Trophoblast cell (in vitro differentiated cells and primary cell): ENCODE data around the gene IGLL1.

Experiments used
- DNase-seq, 2 donors: peaks; one replicate each; pipeline ENCODE4 v3.0.0-alpha.2; 2016
- H2AFZ ChIP-seq: 2 replicates; pipeline ENCODE4 v1.6.1; 2013; ENCODE audit warnings: low read length, moderate library complexity, mild to moderate bottlenecking; ENCODE audit not compliant: insufficient read depth, poor library complexity
- H2AK5ac ChIP-seq: 2 replicates; pipeline ENCODE4 v1.6.1; 2013; ENCODE audit warnings: mild to moderate bottlenecking, low read length
- H2BK120ac ChIP-seq: 2 replicates; pipeline ENCODE4 v1.6.1; 2013; ENCODE audit warnings: low read length, mild to moderate bottlenecking, moderate library complexity; ENCODE audit not compliant: insufficient read depth, poor library complexity
- H2BK12ac ChIP-seq: 2 replicates; pipeline ENCODE4 v1.6.1; 2013; ENCODE audit warnings: mild to moderate bottlenecking, low read length, moderate library complexity
- H2BK5ac ChIP-seq: 2 replicates; pipeline ENCODE4 v1.6.1; 2013; ENCODE audit warnings: low read length, low read depth, moderate library complexity, mild to moderate bottlenecking; ENCODE audit not compliant: poor library complexity
- H3K14ac ChIP-seq: 2 replicates; pipeline ENCODE4 v1.6.1; 2013; ENCODE audit warnings: mild to moderate bottlenecking, low read length
- H3K18ac ChIP-seq: 2 replicates; pipeline ENCODE4 v1.6.1; 2013; ENCODE audit warnings: mild to moderate bottlenecking, low read length
- H3K23ac ChIP-seq: 2 replicates; pipeline ENCODE4 v1.6.1; 2013; ENCODE audit warnings: low read length
- H3K27ac ChIP-seq: 2 replicates; pipeline ENCODE4 v1.5.1; 2013; ENCODE audit warnings: low read depth, mild to moderate bottlenecking, inconsistent platforms, low read length, moderate library complexity
- H3K27me3 ChIP-seq: 2 replicates; pipeline ENCODE4 v1.6.1; 2013; ENCODE audit warnings: inconsistent platforms, mild to moderate bottlenecking, low read length, moderate library complexity; ENCODE audit not compliant: insufficient read depth
- H3K36me3 ChIP-seq, 2 experiments: 1 replicate in 1 of 2; 2 replicates in 1 of 2; pipeline ENCODE4 v1.6.1; 2013; ENCODE audit warnings: low read length in 2 of 2, mild to moderate bottlenecking in 2 of 2, moderate library complexity in 1 of 2; ENCODE audit not compliant: insufficient read depth in 2 of 2, control insufficient read depth in 1 of 2
- H3K4ac ChIP-seq: 2 replicates; pipeline ENCODE4 v1.6.1; 2013; ENCODE audit warnings: low read depth, mild to moderate bottlenecking, low read length, moderate library complexity
- H3K4me1 ChIP-seq, 2 experiments: 1 replicate in 1 of 2; 2 replicates in 1 of 2; pipeline ENCODE4 v1.6.1; 2013; ENCODE audit warnings: low read length in 2 of 2, mild to moderate bottlenecking in 2 of 2, moderate library complexity in 1 of 2; ENCODE audit not compliant: insufficient read depth in 2 of 2, control insufficient read depth in 1 of 2
- H3K4me2 ChIP-seq: 2 replicates; pipeline ENCODE4 v1.6.1; 2013; ENCODE audit warnings: inconsistent platforms, mild to moderate bottlenecking, low read length, moderate library complexity
- H3K4me3 ChIP-seq: 2 replicates; pipeline ENCODE4 v1.5.1; 2013; ENCODE audit warnings: mild to moderate bottlenecking, low read depth, low read length, inconsistent platforms
- H3K79me1 ChIP-seq: one replicate; pipeline ENCODE4 v1.6.1; 2013; ENCODE audit warnings: low read length
- H3K79me2 ChIP-seq: 2 replicates; pipeline ENCODE4 v1.6.1; 2013; ENCODE audit warnings: low read length, mild to moderate bottlenecking; ENCODE audit not compliant: control insufficient read depth, insufficient read depth, poor library complexity
- H3K9ac ChIP-seq: 2 replicates; pipeline ENCODE4 v1.6.1; 2013; ENCODE audit warnings: mild to moderate bottlenecking, low read length
- H3K9me3 ChIP-seq: 2 replicates; pipeline ENCODE4 v1.6.1; 2013; ENCODE audit warnings: low read depth, mild to moderate bottlenecking, control low read depth, inconsistent platforms, low read length; ENCODE audit not compliant: insufficient read depth
- H4K12ac ChIP-seq: 2 replicates; pipeline ENCODE4 v1.6.1; 2013; ENCODE audit warnings: low read depth, mild to moderate bottlenecking, low read length, moderate library complexity
- H4K8ac ChIP-seq: 2 replicates; pipeline ENCODE4 v1.6.1; 2013; ENCODE audit warnings: low read depth, mild to moderate bottlenecking, low read length, moderate library complexity
- H4K91ac ChIP-seq: one replicate; pipeline ENCODE4 v1.6.1; 2013; ENCODE audit warnings: low read depth, mild to moderate bottlenecking, low read length, moderate library complexity
- WGBS: extraction: QIAGEN DNeasy Blood & Tissue Kit; methylation state at CpG from one replicate; pipeline ENCODE4 v1.1.7; 2013; ENCODE audit warnings: missing lambda C conversion rate; ENCODE audit not compliant: insufficient read length, insufficient coverage; ENCODE audit errors: extremely low coverage; 5-methylcytosine and 5-hydroxymethylcytosine counted together

Gene IGLL1

DNA sequence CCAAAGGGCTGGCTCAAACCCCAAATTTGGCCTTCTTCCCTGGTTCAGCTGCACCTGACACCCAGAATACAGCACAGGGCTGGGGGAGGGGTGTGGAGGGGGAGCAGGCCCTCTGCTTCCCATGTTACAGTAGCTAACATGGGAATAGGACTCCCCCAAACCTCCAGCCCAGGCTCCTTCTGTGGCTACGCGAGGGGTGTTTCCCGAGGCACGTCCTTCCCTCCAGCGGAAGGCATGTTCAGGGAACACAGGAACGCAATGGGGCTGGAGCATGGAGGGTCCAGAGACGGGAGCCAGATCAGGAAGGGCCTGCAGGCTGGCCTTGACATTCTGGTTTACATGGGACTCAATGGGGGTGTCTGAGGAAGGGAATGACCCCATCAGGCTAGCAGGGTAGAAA is 11.8 kb upstream of the IGLL1 start:
- peaks cover 10 to 11% of the 10 kb centered on the region in 2 experiments for H3K4me1 ChIP-seq
- no peak overlapping the region for H3K4ac ChIP-seq
- DNase-seq, result no peak
- no peaks in the 10 kb centered on the region for H3K27me3 ChIP-seq
- H3K14ac ChIP-seq, result no peak overlapping the region
- no peak overlapping the region for H3K23ac ChIP-seq
- H4K12ac ChIP-seq, result no peak overlapping the region
- no peak overlapping the region for H2BK120ac ChIP-seq
- H3K4me3 ChIP-seq, result no peak overlapping the region
- no peak overlapping the region for H4K91ac ChIP-seq
- H3K9me3 ChIP-seq, result no peaks in the 10 kb centered on the region
- no peak overlapping the region for H4K8ac ChIP-seq
- H3K36me3 ChIP-seq, result no peaks in the 10 kb centered on the region
- WGBS, result no CpG with 5 or more reads among the region's 7 CpGs
- H3K4me2 ChIP-seq, result no peak overlapping the region
- no peaks in the 10 kb centered on the region for H3K79me2 ChIP-seq
- no peak overlapping the region for H2BK5ac ChIP-seq
- no peak overlapping the region for H3K9ac ChIP-seq
- no peak overlapping the region for H2AK5ac ChIP-seq
- H3K79me1 ChIP-seq, result no peaks in the 10 kb centered on the region
- no peak overlapping the region for H3K27ac ChIP-seq
- no peak overlapping the region for H2BK12ac ChIP-seq
- no peak overlapping the region for H3K18ac ChIP-seq
- no peak overlapping the region for H2AFZ ChIP-seq

DNA sequence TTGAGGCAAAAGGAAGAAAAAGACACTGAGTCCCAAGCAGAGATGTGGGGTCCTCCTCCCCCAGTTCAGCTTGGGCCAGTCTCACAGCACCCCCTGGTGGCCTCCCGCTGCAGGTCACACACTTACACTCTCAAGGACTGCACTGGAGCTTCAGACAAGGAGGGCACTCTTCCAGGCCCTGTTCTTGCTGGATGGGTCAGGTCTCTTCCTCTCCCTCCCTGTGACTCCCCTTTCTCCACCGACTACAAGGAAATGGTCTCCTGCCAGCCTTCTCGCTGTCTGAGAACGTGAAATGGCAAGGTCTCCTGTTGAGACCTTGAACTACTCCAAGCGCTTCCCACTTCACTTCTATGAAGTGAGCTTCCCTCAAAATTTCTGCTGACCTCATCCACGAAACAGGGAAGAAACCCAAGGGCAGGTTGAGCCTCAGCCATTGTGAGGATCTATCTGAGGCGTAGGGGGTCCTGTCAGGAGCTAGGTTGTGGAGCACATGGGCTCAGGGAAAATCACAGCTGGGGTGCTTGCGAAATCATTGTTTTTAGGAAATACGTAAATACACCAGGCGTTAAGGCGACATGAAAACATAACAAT is 11.2 kb upstream of the IGLL1 start:
- peak; percentile 24 to 65 for DNase-seq
- H3K14ac ChIP-seq, result no peak overlapping the region
- no peak overlapping the region for H2AFZ ChIP-seq
- no peak overlapping the region for H2BK120ac ChIP-seq
- H3K36me3 ChIP-seq, result no peaks in the 10 kb centered on the region
- H3K23ac ChIP-seq, result no peak overlapping the region
- H3K4me2 ChIP-seq, result no peak overlapping the region
- no peak overlapping the region for H3K4ac ChIP-seq
- H3K4me3 ChIP-seq, result no peak overlapping the region
- no peak overlapping the region for H3K27ac ChIP-seq
- peaks cover 10 to 11% of the 10 kb centered on the region in 2 experiments for H3K4me1 ChIP-seq
- no peak overlapping the region for H4K91ac ChIP-seq
- H3K79me2 ChIP-seq, result no peaks in the 10 kb centered on the region
- no peak overlapping the region for H3K9ac ChIP-seq
- H4K12ac ChIP-seq, result no peak overlapping the region
- H3K79me1 ChIP-seq, result no peaks in the 10 kb centered on the region
- H3K27me3 ChIP-seq, result no peaks in the 10 kb centered on the region
- no peak overlapping the region for H4K8ac ChIP-seq
- no peak overlapping the region for H2BK5ac ChIP-seq
- no peak overlapping the region for H2AK5ac ChIP-seq
- H3K9me3 ChIP-seq, result no peaks in the 10 kb centered on the region
- H3K18ac ChIP-seq, result no peak overlapping the region
- WGBS, result no CpG with 5 or more reads among the region's 11 CpGs
- H2BK12ac ChIP-seq, result no peak overlapping the region

DNA sequence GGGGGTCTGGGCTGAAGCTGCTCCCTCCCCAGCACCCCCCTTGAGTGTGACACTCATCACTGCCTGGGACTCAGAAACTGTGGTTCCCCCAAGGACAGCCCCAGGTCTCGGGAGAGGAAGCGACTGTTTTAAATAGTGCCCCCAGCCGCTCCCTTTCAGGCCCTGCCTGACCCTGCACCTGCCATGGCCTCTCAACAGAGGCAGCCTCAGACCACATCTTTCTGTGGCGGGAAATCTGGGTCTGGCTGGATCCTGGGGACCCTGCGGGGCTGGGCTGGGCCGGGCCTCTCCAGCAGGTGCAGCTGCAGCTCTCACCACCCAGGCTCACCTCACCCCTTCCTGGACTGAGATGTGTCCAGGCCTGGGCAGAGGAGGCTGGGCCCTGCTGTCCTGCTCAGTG is 3.7 kb upstream of the IGLL1 start:
- Histone ChIP-seq H3K4me2 (no peak overlapping the region), H3K4ac (no peak overlapping the region), H3K4me3 (no peak overlapping the region), H3K79me1 (no peaks in the 10 kb centered on the region), H3K36me3 (no peaks in the 10 kb centered on the region), H3K18ac (no peak overlapping the region), H2BK12ac (no peak overlapping the region), H3K23ac (no peak overlapping the region), H3K9me3 (no peaks in the 10 kb centered on the region), H3K14ac (no peak overlapping the region), H2AK5ac (no peak overlapping the region), H2BK120ac (no peak overlapping the region), H3K27me3 (no peaks in the 10 kb centered on the region), H4K12ac (no peak overlapping the region), H3K27ac (no peak overlapping the region), H2BK5ac (no peak overlapping the region), H3K79me2 (no peaks in the 10 kb centered on the region), H4K91ac (no peak overlapping the region), H3K9ac (no peak overlapping the region), H2AFZ (no peak overlapping the region), H4K8ac (no peak overlapping the region), H3K4me1 (peaks cover 11 to 14% of the 10 kb centered on the region in 2 experiments)
- DNase-seq, result no peak
- WGBS, result no CpG with 5 or more reads among the region's 6 CpGs

DNA sequence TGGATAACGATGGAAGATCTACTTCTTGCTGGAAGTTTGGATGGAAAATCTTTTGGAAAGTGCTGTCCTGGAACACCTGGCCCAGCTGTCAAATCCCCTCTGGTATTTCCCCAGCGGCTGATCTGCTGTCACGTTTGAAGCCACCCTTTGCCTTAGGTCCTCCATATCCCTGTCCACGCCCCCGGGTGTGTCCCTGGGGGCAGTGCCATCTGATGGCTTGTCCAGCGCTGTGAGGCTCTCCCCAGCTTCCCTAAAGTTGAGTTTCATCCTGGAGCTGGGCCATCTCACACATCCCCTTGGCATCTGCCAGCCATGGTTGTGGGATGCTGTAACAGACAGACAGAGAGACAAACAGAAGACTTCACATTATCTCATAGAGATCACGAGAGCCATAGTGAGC is 3.1 kb upstream of the IGLL1 start:
- no peak overlapping the region for H3K9ac ChIP-seq
- H4K8ac ChIP-seq, result no peak overlapping the region
- no peak overlapping the region for H3K4me3 ChIP-seq
- no peaks in the 10 kb centered on the region for H3K79me1 ChIP-seq
- DNase-seq, result no peak
- no peak overlapping the region for H3K27ac ChIP-seq
- no peak overlapping the region for H3K23ac ChIP-seq
- H3K14ac ChIP-seq, result no peak overlapping the region
- no peak overlapping the region for H2AFZ ChIP-seq
- no peak overlapping the region for H3K4me2 ChIP-seq
- no CpG with 5 or more reads among the region's 7 CpGs for WGBS
- H3K27me3 ChIP-seq, result no peaks in the 10 kb centered on the region
- H3K36me3 ChIP-seq, result no peaks in the 10 kb centered on the region
- no peak overlapping the region for H4K12ac ChIP-seq
- H2BK120ac ChIP-seq, result no peak overlapping the region
- H2BK12ac ChIP-seq, result no peak overlapping the region
- H2AK5ac ChIP-seq, result no peak overlapping the region
- H3K4me1 ChIP-seq, result peaks cover 8 to 14% of the 10 kb centered on the region in 2 experiments
- H3K4ac ChIP-seq, result no peak overlapping the region
- no peaks in the 10 kb centered on the region for H3K9me3 ChIP-seq
- no peak overlapping the region for H4K91ac ChIP-seq
- no peaks in the 10 kb centered on the region for H3K79me2 ChIP-seq
- no peak overlapping the region for H2BK5ac ChIP-seq
- no peak overlapping the region for H3K18ac ChIP-seq
